ENCODE results near the gene KIF5B.
"Not testable (repeated sequence)": the region's sequence is repeated elsewhere in the genome, so short reads cannot be mapped to it uniquely, and the experiment has no call there.

KIF5B gene

GRCh38 chr10:32000937-32001336, 55.3 kb downstream of the KIF5B start:
- H3K4me3 ChIP-seq (ENCODE audit: low read depth, low read length): no peak overlapping the region
- no peak for TF ChIP-seq CTCF (IDR thresholded peaks at IDR 0.05; ENCODE audit: borderline replicate concordance, insufficient read depth, low read depth, low read length)

- no peak overlapping the region for H3K4me3 ChIP-seq (ENCODE audit: low read depth, low read length)
These were observed 56.4 kb downstream of the KIF5B start for GRCh38 chr10:31999836-32000235.

GRCh38 chr10:31999070-31999660, 57.1 kb downstream of the KIF5B start:
- H3K4me3 ChIP-seq (ENCODE audit: low read depth, low read length): no peak overlapping the region
- TF ChIP-seq CTCF (IDR thresholded peaks at IDR 0.05; ENCODE audit: borderline replicate concordance, insufficient read depth, low read depth, low read length): no peak

More at GRCh38 chr10:31999836-32000235, 56.4 kb downstream of the KIF5B start:
- TF ChIP-seq CTCF (IDR thresholded peaks at IDR 0.05; ENCODE audit: borderline replicate concordance, insufficient read depth, low read depth, low read length): no peak

GRCh38 chr10:31994926-31995325, 61.3 kb downstream of the KIF5B start:
- H3K4me3 ChIP-seq (ENCODE audit: low read depth, low read length): no peak overlapping the region
- TF ChIP-seq CTCF (IDR thresholded peaks at IDR 0.05; ENCODE audit: borderline replicate concordance, insufficient read depth, low read depth, low read length): no peak

GRCh38 chr10:31990937-31991336, 65.3 kb downstream of the KIF5B start:
- TF ChIP-seq CTCF (IDR thresholded peaks at IDR 0.05; ENCODE audit: borderline replicate concordance, insufficient read depth, low read depth, low read length): no peak
- no peak overlapping the region for H3K4me3 ChIP-seq (ENCODE audit: low read depth, low read length)

GRCh38 chr10:31987786-31988185, 68.4 kb downstream of the KIF5B start:
- not testable (repeated sequence) for H3K4me3 ChIP-seq (ENCODE audit: low read depth, low read length)

DNA sequence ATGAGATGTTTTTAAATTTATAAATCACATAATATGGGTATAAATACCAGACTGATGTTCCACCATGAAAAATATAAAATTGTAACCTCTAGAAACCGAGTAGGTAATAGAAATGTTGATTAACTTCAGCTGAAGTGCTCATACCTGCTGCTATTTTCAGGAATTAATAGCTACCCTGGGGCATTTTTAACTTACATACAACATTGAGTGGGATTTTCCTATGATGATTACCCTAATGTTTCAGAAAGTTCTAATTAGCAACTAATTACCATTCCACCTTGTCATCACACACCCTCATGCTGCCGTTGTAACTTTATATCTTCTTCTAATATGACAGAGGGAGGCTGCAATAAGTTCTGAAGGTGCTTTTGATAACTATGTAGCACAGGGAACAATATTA, 74.1 kb downstream of the KIF5B start:
- TF ChIP-seq CTCF (IDR thresholded peaks at IDR 0.05; ENCODE audit: borderline replicate concordance, insufficient read depth, low read depth, low read length): no peak
- no peak overlapping the region for H3K4me3 ChIP-seq (ENCODE audit: low read depth, low read length)

DNA sequence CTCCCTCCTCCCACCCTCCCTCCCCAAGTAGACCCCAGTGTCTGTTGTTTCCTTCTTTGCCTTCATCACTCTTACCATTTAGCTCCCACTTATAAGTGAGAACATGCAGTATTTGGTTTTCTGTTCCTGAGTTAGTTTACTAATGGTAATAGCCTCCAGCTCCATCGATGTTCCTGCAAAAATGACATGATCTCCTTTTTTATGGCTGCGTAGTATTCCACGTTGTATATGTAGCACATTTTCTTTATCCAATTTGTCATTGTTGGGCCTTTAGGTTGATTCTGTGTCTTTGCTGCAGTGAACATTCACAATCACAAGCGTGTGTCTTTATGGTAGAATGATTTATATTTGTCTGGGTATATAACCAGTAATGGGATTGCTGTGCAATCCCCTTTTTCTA, 75.8 kb downstream of the KIF5B start:
- H3K4me3 ChIP-seq (ENCODE audit: low read depth, low read length): no peak overlapping the region
- no peak for TF ChIP-seq CTCF (IDR thresholded peaks at IDR 0.05; ENCODE audit: borderline replicate concordance, insufficient read depth, low read depth, low read length)

DNA sequence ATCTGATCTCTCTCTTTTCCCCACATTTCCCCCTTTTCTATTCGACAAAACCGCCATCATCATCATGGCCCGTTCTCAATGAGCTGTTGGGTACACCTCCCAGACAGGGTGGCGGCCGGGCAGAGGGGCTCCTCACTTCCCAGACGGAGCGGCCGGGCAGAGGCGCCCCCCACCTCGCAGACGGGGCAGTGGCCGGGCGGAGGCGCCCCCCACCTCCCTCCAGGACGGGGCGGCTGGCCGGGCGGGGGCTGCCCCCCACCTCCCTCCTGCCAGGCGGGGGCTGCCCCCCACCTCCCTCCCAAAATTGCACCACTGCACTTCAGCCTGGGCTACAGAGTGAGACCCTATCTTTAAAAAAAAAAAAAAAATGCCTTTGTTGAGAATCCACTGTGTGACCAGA, 77.2 kb downstream of the KIF5B start:
- not testable (repeated sequence) for H3K4me3 ChIP-seq (ENCODE audit: low read depth, low read length)
